Spleen (tissue), 11 donors: Measurements from ENCODE around the gene PUM2. TPM values are rescaled to one million over a fixed set of nuclear protein-coding genes. Genes with fewer than 3 reads are reported as not detected.

Experiments
- DNase-seq: peaks from one replicate; pipeline ENCODE4 v3.0.0-alpha.2; 2020
- H3K27ac ChIP-seq, 8 donors: fragments of 200-600 bp; sonication (generic) in 7 of 8; 1 replicate in 4 of 8; 2 replicates in 4 of 8; pipeline versions ENCODE4 v1.5.0 to v1.8.0; 2016 to 2021; ENCODE audit warnings: inconsistent platforms in 4 of 8, mild to moderate bottlenecking in 4 of 8, moderate library complexity in 1 of 8
- H3K27me3 ChIP-seq, 7 donors: fragments of 200-600 bp; sonication (generic) in 6 of 7; replicated peaks in 1 of 7; 1 replicate in 4 of 7; 2 replicates in 3 of 7; pipeline versions ENCODE4 v1.5.0 to v1.8.0; 2016 to 2021; ENCODE audit warnings: inconsistent platforms in 3 of 7, mild to moderate bottlenecking in 1 of 7
- H3K36me3 ChIP-seq, 6 donors: fragments of 200-600 bp; sonication (generic) in 5 of 6; 1 replicate in 4 of 6; 2 replicates in 2 of 6; pipeline versions ENCODE4 v1.5.0 to v1.8.0; 2016 to 2021; ENCODE audit warnings: inconsistent platforms in 2 of 6
- H3K4me1 ChIP-seq, 6 donors: fragments of 200-600 bp; sonication (generic) in 5 of 6; 1 replicate in 3 of 6; 2 replicates in 3 of 6; pipeline versions ENCODE4 v1.5.0 to v1.8.0; 2016 to 2021; ENCODE audit warnings: inconsistent platforms in 3 of 6
- H3K4me3 ChIP-seq, 8 donors: fragments of 200-600 bp; sonication (generic) in 7 of 8; 1 replicate in 4 of 8; 2 replicates in 4 of 8; pipeline versions ENCODE4 v1.5.0 to v1.8.0; 2016 to 2021; ENCODE audit warnings: inconsistent platforms in 4 of 8, mild to moderate bottlenecking in 4 of 8, moderate library complexity in 2 of 8
- H3K9me3 ChIP-seq, 8 donors: fragments of 200-600 bp; sonication (generic) in 7 of 8; 1 replicate in 4 of 8; 2 replicates in 4 of 8; pipeline versions ENCODE4 v1.5.0 to v1.8.0; 2016 to 2021; ENCODE audit warnings: inconsistent platforms in 4 of 8
- POLR2A ChIP-seq, 3 donors: fragments of 450-650 bp; IDR thresholded peaks; one replicate each; pipeline ENCODE4 v1.5.1; 2017; ENCODE audit warnings: antibody characterized with exemption in 3 of 3, mild to moderate bottlenecking in 1 of 3
- POLR2AphosphoS5 ChIP-seq, 3 donors: sonication (generic); formaldehyde crosslinking; IDR thresholded peaks; one replicate each; pipeline ENCODE4 v1.5.1; 2017; ENCODE audit warnings: antibody characterized with exemption in 3 of 3
- WGBS, 5 donors: extraction: QIAGEN DNeasy Blood & Tissue Kit in 3 of 5; methylation state at CpG; one replicate each; pipeline versions ENCODE4 v1.1.5 to v1.1.7; 2013 to 2018; 5-methylcytosine and 5-hydroxymethylcytosine counted together
- intact Hi-C: fragments of 100-400 bp; cut with DNase I; formaldehyde crosslinking; loops from one replicate; pipeline ENCODE4 v1.15.0; 2023; ENCODE audit warnings: low total_unique reads
- polyA plus RNA-seq, 3 donors: library from polyadenylated mRNA; stranded (reverse); fragments of 200-250 nt; gene quantifications; one replicate each; pipeline ENCODE4 v1.2.1, GENCODE V29; 2013
- total RNA-seq, 7 donors: library from RNA; depleted of rRNA in 3 of 7; stranded (reverse); fragments of >200 nt in 3 of 7; fragmentation: NEBNext Ultra II Directional in 4 of 7; extraction: Animal tissue kit (Norgen Biotek cat#: 25700) in 4 of 7; gene quantifications; one replicate each; pipeline versions ENCODE4 v1.1.0 to v1.2.1, GENCODE V29; 2016 to 2021
- TF ChIP-seq, protein P1 (sequence below), 11 experiments: fragments of 200-600 bp in 7 of 11; fragments of 450-650 bp in 4 of 11; sonication (generic) in 4 of 11; IDR thresholded peaks in 8 of 11; conservative IDR thresholded peaks in 3 of 11; 1 replicate in 7 of 11; 2 replicates in 4 of 11; pipeline versions ENCODE4 v1.4.0 to v1.8.0; 2016 to 2021; ENCODE audit warnings: antibody characterized with exemption in 11 of 11, inconsistent platforms in 4 of 11, mild to moderate bottlenecking in 1 of 11
- donor health status: healthy with polysubstance abuse.
- donor health status: DM: no; HTN: no; CAD: no; lungs with moderate emphysema.
- donor health status: DM: no; HTN: no; CAD: no.
- donor health status: Bipolar disorder and iron deficiency.
- donor health status: healthy.
- donor health status: DM: no; HTN: no; CAD: no.
- donor health status: DM: yes; HTN: yes; CAD: no.

The PUM2 gene
- total and polyA plus RNA-seq, 10 donors, result 29.2 to 137 (median 91.0) TPM

DNA sequence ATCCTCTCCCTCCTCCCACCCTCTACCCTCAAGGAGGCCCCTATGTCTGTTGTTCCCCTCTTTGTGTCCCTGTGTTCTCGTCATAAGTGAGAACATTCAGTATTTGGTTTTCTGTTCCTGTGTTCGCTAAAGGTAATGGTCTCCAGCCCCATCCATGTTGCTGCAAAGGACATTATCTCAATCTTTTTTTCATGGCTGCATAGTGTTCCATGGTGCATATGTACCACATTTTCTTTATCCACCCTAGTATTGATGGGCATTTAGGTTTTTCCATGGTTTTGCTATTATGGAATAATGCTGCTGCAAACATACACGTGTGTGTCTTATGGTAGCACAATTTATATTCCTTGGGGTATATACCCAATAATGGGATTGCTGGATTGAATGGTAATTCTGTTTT, 33.0 kb downstream of the PUM2 start:
- H3K9me3 ChIP-seq, result no peaks in the 10 kb centered on the region
- H3K4me3 ChIP-seq, result no peak overlapping the region
- no peaks in the 10 kb centered on the region for H3K27me3 ChIP-seq
- no peak overlapping the region for H3K27ac ChIP-seq
- H3K36me3 ChIP-seq, result peaks cover 3 to 100% (median 46%) of the 10 kb centered on the region in 6 donors
- intact Hi-C loops, result no loop called here
- WGBS, 5 donors, result 94 to 98% (median 95%) methylated on average over 3 of the region's 3 CpGs
- no peak for DNase-seq
- H3K4me1 ChIP-seq, result peaks cover 0 to 61% (median 12%) of the 10 kb centered on the region in 6 donors
- no peak for TF ChIP-seq POLR2AphosphoS5 (IDR thresholded peaks at IDR 0.05)
- TF ChIP-seq POLR2A (IDR thresholded peaks at IDR 0.05), result no peak
- TF ChIP-seq, protein P1, sequence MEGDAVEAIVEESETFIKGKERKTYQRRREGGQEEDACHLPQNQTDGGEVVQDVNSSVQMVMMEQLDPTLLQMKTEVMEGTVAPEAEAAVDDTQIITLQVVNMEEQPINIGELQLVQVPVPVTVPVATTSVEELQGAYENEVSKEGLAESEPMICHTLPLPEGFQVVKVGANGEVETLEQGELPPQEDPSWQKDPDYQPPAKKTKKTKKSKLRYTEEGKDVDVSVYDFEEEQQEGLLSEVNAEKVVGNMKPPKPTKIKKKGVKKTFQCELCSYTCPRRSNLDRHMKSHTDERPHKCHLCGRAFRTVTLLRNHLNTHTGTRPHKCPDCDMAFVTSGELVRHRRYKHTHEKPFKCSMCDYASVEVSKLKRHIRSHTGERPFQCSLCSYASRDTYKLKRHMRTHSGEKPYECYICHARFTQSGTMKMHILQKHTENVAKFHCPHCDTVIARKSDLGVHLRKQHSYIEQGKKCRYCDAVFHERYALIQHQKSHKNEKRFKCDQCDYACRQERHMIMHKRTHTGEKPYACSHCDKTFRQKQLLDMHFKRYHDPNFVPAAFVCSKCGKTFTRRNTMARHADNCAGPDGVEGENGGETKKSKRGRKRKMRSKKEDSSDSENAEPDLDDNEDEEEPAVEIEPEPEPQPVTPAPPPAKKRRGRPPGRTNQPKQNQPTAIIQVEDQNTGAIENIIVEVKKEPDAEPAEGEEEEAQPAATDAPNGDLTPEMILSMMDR (IDR thresholded peaks at IDR 0.05 in 8 of 11, conservative IDR thresholded peaks at IDR 0.05 in 3 of 11), result no peak

DNA sequence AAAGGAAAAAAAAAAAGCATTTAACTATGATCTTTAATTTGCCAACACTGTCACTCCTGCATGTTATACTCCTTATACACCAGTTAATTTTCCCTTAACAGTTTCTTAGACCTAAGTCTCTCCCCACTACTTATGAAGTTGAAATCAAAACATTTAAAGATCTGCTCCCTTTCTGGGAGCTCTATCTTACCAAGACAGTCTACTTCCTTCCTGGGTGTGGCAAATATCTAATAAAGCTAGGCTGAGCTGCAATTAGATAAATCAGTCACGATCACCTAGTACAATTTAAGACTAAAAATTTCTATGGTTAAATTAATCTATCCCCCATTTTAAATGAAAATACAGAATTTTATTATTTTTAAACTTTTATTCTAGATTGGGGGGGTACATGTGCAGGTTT, 33.4 kb downstream of the PUM2 start:
- Histone ChIP-seq H3K27me3 (no peaks in the 10 kb centered on the region), H3K36me3 (peaks cover 3 to 100% (median 43%) of the 10 kb centered on the region in 6 donors), H3K27ac (no peak overlapping the region), H3K4me1 (peaks cover 0 to 56% (median 9%) of the 10 kb centered on the region in 6 donors), H3K9me3 (no peaks in the 10 kb centered on the region), H3K4me3 (no peak overlapping the region)
- 39 to 56% (median 42%) methylated on average over 1 of the region's 1 CpG for WGBS, 5 donors
- intact Hi-C loops, result no loop called here
- no peak for DNase-seq
- TF ChIP-seq POLR2A (IDR thresholded peaks at IDR 0.05) (no peak), POLR2AphosphoS5 (IDR thresholded peaks at IDR 0.05) (no peak)
- TF ChIP-seq, protein P1 (IDR thresholded peaks at IDR 0.05 in 8 of 11, conservative IDR thresholded peaks at IDR 0.05 in 3 of 11), result no peak

DNA sequence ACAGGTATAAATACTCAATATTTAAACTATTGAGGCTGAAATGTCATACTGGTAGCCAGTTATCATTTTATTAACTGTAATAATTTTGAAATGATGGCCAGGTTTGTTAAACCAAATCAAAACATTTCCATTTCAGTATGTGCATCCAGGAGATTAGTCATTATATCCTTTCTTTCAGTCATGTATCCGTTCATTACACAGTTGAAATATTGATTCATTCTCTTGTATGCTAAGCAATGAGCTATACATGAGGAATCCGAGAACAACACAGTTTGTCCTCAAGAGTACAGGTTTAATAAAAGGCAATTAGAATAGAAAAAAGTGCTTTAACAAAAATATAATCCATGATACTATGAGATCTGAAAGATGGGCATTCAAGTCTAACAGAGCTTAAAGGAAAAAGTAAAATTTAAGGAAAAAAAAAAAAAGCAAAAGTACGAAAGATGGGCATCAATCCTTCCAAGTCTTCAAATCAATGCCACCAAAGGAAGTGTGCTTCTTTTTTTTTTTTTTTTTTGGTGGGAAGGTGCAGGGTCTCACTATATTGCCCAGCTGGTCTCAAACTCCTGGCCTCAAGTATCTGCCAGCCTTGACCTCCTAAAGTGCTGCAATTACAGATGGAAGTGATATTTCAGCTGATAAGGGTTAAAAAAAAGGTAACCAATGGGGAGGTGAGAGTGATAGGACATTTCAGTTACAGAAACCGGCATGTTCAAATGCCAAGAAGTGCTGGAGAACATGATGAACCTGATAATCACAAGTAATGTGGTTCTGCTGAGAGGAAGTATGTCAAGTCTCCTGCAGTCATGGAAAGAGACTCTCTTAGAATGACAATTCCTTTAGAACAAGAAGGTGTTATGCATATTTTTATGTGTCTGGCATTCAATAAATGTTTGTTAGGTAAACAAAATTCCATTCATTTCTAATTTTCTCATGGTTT, 35.8 kb downstream of the PUM2 start:
- DNase-seq, result no peak
- peaks cover 0 to 100% (median 56%) of the 10 kb centered on the region in 6 donors for H3K36me3 ChIP-seq
- H3K9me3 ChIP-seq, result no peaks in the 10 kb centered on the region
- WGBS, 5 donors, result 86 to 96% (median 91%) methylated on average over 4 of the region's 4 CpGs
- H3K4me1 ChIP-seq, result peaks cover 0 to 32% (median 5%) of the 10 kb centered on the region in 6 donors
- no peak for TF ChIP-seq POLR2AphosphoS5 (IDR thresholded peaks at IDR 0.05)
- TF ChIP-seq, protein P1 (IDR thresholded peaks at IDR 0.05 in 8 of 11, conservative IDR thresholded peaks at IDR 0.05 in 3 of 11), result no peak
- TF ChIP-seq POLR2A (IDR thresholded peaks at IDR 0.05), result no peak
- no peak overlapping the region for H3K4me3 ChIP-seq
- no peaks in the 10 kb centered on the region for H3K27me3 ChIP-seq
- intact Hi-C loops, result no loop called here
- H3K27ac ChIP-seq, result no peak overlapping the region

DNA sequence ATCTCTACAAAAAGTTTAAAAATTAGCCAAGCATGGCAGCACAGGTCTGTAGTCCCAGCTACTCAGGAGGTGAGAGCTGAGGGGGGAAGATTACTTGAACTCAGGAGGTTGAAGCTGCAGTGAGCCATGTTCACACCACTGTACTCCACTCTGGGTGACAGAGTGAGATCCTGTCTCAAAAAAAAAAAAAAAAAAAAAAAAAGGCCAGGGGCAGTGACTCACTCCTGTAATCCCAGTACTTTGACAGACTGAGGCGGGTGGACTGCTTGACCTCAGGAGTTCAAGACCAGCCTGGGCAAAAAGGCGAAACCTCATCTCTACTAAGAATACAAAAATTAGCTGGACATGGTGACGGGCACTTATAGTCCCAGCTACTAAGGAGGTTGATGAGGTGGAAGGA, 37.0 kb downstream of the PUM2 start:
- H3K27ac ChIP-seq, result no peak overlapping the region
- no peaks in the 10 kb centered on the region for H3K9me3 ChIP-seq
- H3K4me1 ChIP-seq, result peaks cover 0 to 31% (median 5%) of the 10 kb centered on the region in 6 donors
- TF ChIP-seq POLR2AphosphoS5 (IDR thresholded peaks at IDR 0.05), result no peak
- TF ChIP-seq, protein P1 (IDR thresholded peaks at IDR 0.05 in 8 of 11, conservative IDR thresholded peaks at IDR 0.05 in 3 of 11), result no peak
- TF ChIP-seq POLR2A (IDR thresholded peaks at IDR 0.05), result no peak
- intact Hi-C loops, result no loop called here
- H3K36me3 ChIP-seq, result peaks cover 0 to 100% (median 63%) of the 10 kb centered on the region in 6 donors
- H3K27me3 ChIP-seq, result no peaks in the 10 kb centered on the region
- WGBS, 5 donors, result 93 to 97% (median 97%) methylated on average over 3 of the region's 3 CpGs
- H3K4me3 ChIP-seq, result no peak overlapping the region
- no peak for DNase-seq
